T-helper 2 cell treated with Interferon-gamma antibody and Interleukin-4, amounts not matched to agents 5 μg/mL and 100 μg/mL, for 36 hours (primary cell): Measurements from ENCODE around the gene PRDM16.

Source experiments
- DNase-seq: peaks from one replicate; pipeline ENCODE4 v3.0.0; 2021; ENCODE audit warnings: low spot score
- H3K27ac Mint-ChIP-seq: one replicate; pipeline ENCODE4 v1.8.0; 2021; ENCODE audit warnings: mild to moderate bottlenecking, mixed read lengths
- H3K27me3 Mint-ChIP-seq: one replicate; pipeline ENCODE4 v1.8.0; 2021; ENCODE audit warnings: low read depth, mixed read lengths
- H3K36me3 Mint-ChIP-seq: one replicate; pipeline ENCODE4 v1.8.0; 2021; ENCODE audit warnings: low read depth, mixed read lengths
- H3K4me1 Mint-ChIP-seq: one replicate; pipeline ENCODE4 v1.8.0; 2021; ENCODE audit warnings: low read depth, mixed read lengths
- H3K4me3 Mint-ChIP-seq: one replicate; pipeline ENCODE4 v1.8.0; 2022; ENCODE audit warnings: mild to moderate bottlenecking, moderate library complexity, mixed read lengths
- H3K9me3 Mint-ChIP-seq: one replicate; pipeline ENCODE4 v1.8.0; 2021; ENCODE audit warnings: mixed read lengths

Gene PRDM16

GRCh38 chr1:3125078-3125477, 56.1 kb downstream of the PRDM16 start:
- H3K27ac Mint-ChIP-seq: no peak overlapping the region
- H3K4me1 Mint-ChIP-seq: no peaks in the 10 kb centered on the region
- H3K9me3 Mint-ChIP-seq: no peaks in the 10 kb centered on the region
- no peaks in the 10 kb centered on the region for H3K36me3 Mint-ChIP-seq
- H3K4me3 Mint-ChIP-seq: no peak overlapping the region
- no peaks in the 10 kb centered on the region for H3K27me3 Mint-ChIP-seq
- DNase-seq: no peak

- DNase-seq: no peak
- no peak overlapping the region for H3K27ac Mint-ChIP-seq
- H3K27me3 Mint-ChIP-seq: no peaks in the 10 kb centered on the region
- no peak overlapping the region for H3K4me3 Mint-ChIP-seq
- H3K36me3 Mint-ChIP-seq: no peaks in the 10 kb centered on the region
- no peaks in the 10 kb centered on the region for H3K9me3 Mint-ChIP-seq
- no peaks in the 10 kb centered on the region for H3K4me1 Mint-ChIP-seq
Measured at GRCh38 chr1:3125546-3126368, 56.8 kb downstream of the PRDM16 start.

- no peaks in the 10 kb centered on the region for H3K4me1 Mint-ChIP-seq
- no peak for DNase-seq
- H3K9me3 Mint-ChIP-seq: no peaks in the 10 kb centered on the region
- no peaks in the 10 kb centered on the region for H3K27me3 Mint-ChIP-seq
- H3K36me3 Mint-ChIP-seq: no peaks in the 10 kb centered on the region
- H3K27ac Mint-ChIP-seq: no peak overlapping the region
- H3K4me3 Mint-ChIP-seq: no peak overlapping the region
Measured at GRCh38 chr1:3126756-3127678, 58.0 kb downstream of the PRDM16 start.

- H3K27me3 Mint-ChIP-seq: no peaks in the 10 kb centered on the region
- no peak for DNase-seq
- no peaks in the 10 kb centered on the region for H3K4me1 Mint-ChIP-seq
- no peak overlapping the region for H3K27ac Mint-ChIP-seq
- H3K4me3 Mint-ChIP-seq: no peak overlapping the region
- H3K36me3 Mint-ChIP-seq: no peaks in the 10 kb centered on the region
- no peaks in the 10 kb centered on the region for H3K9me3 Mint-ChIP-seq
Measured at GRCh38 chr1:3127738-3128137, 58.7 kb downstream of the PRDM16 start.

GRCh38 chr1:3128431-3129132, 59.6 kb downstream of the PRDM16 start:
- no peak for DNase-seq
- no peak overlapping the region for H3K4me3 Mint-ChIP-seq
- no peaks in the 10 kb centered on the region for H3K4me1 Mint-ChIP-seq
- H3K9me3 Mint-ChIP-seq: no peaks in the 10 kb centered on the region
- H3K27ac Mint-ChIP-seq: no peak overlapping the region
- no peaks in the 10 kb centered on the region for H3K36me3 Mint-ChIP-seq
- no peaks in the 10 kb centered on the region for H3K27me3 Mint-ChIP-seq

- no peaks in the 10 kb centered on the region for H3K4me1 Mint-ChIP-seq
- H3K36me3 Mint-ChIP-seq: no peaks in the 10 kb centered on the region
- no peaks in the 10 kb centered on the region for H3K9me3 Mint-ChIP-seq
- H3K27me3 Mint-ChIP-seq: no peaks in the 10 kb centered on the region
- H3K27ac Mint-ChIP-seq: no peak overlapping the region
- no peak for DNase-seq
- no peak overlapping the region for H3K4me3 Mint-ChIP-seq
Measured at GRCh38 chr1:3129133-3129490, 60.1 kb downstream of the PRDM16 start.

GRCh38 chr1:3130268-3130667, 61.3 kb downstream of the PRDM16 start:
- Mint-ChIP-seq H3K27me3 (no peaks in the 10 kb centered on the region), H3K36me3 (no peaks in the 10 kb centered on the region), H3K9me3 (no peaks in the 10 kb centered on the region), H3K27ac (no peak overlapping the region), H3K4me3 (no peak overlapping the region), H3K4me1 (no peaks in the 10 kb centered on the region)
- no peak for DNase-seq

GRCh38 chr1:3132660-3133059, 63.7 kb downstream of the PRDM16 start:
- Mint-ChIP-seq H3K9me3 (no peaks in the 10 kb centered on the region), H3K36me3 (no peaks in the 10 kb centered on the region), H3K4me3 (no peak overlapping the region), H3K27ac (no peak overlapping the region), H3K27me3 (no peaks in the 10 kb centered on the region), H3K4me1 (no peaks in the 10 kb centered on the region)
- DNase-seq: no peak

- Mint-ChIP-seq H3K36me3 (no peaks in the 10 kb centered on the region), H3K27ac (no peak overlapping the region), H3K4me3 (no peak overlapping the region), H3K27me3 (no peaks in the 10 kb centered on the region), H3K9me3 (no peaks in the 10 kb centered on the region), H3K4me1 (no peaks in the 10 kb centered on the region)
- DNase-seq: no peak
Measured at GRCh38 chr1:3133686-3134085, 64.7 kb downstream of the PRDM16 start.

- Mint-ChIP-seq H3K36me3 (no peaks in the 10 kb centered on the region), H3K4me3 (no peak overlapping the region), H3K27ac (no peak overlapping the region), H3K4me1 (no peaks in the 10 kb centered on the region), H3K27me3 (no peaks in the 10 kb centered on the region), H3K9me3 (no peaks in the 10 kb centered on the region)
- no peak for DNase-seq
Measured at GRCh38 chr1:3134381-3135072, 65.5 kb downstream of the PRDM16 start.

- H3K36me3 Mint-ChIP-seq: no peaks in the 10 kb centered on the region
- no peaks in the 10 kb centered on the region for H3K27me3 Mint-ChIP-seq
- no peaks in the 10 kb centered on the region for H3K9me3 Mint-ChIP-seq
- no peak overlapping the region for H3K4me3 Mint-ChIP-seq
- no peak overlapping the region for H3K27ac Mint-ChIP-seq
- no peaks in the 10 kb centered on the region for H3K4me1 Mint-ChIP-seq
- no peak for DNase-seq
Measured at GRCh38 chr1:3135073-3135702, 66.2 kb downstream of the PRDM16 start.

GRCh38 chr1:3135744-3136455, 66.9 kb downstream of the PRDM16 start:
- H3K27ac Mint-ChIP-seq: no peak overlapping the region
- H3K4me1 Mint-ChIP-seq: no peaks in the 10 kb centered on the region
- no peak for DNase-seq
- H3K27me3 Mint-ChIP-seq: no peaks in the 10 kb centered on the region
- H3K36me3 Mint-ChIP-seq: no peaks in the 10 kb centered on the region
- H3K9me3 Mint-ChIP-seq: no peaks in the 10 kb centered on the region
- no peak overlapping the region for H3K4me3 Mint-ChIP-seq

- H3K27me3 Mint-ChIP-seq: no peaks in the 10 kb centered on the region
- no peak overlapping the region for H3K4me3 Mint-ChIP-seq
- H3K36me3 Mint-ChIP-seq: no peaks in the 10 kb centered on the region
- H3K4me1 Mint-ChIP-seq: no peaks in the 10 kb centered on the region
- no peak for DNase-seq
- no peaks in the 10 kb centered on the region for H3K9me3 Mint-ChIP-seq
- no peak overlapping the region for H3K27ac Mint-ChIP-seq
Measured at GRCh38 chr1:3136532-3136931, 67.5 kb downstream of the PRDM16 start.
